HepG2 (cell line): ENCODE measurements around the gene VTI1B. TPM values are rescaled to one million over a fixed set of nuclear protein-coding genes. Genes with fewer than 3 reads are reported as not detected.

ENCODE experiments used
- CCAR2 ChIP-seq: fragments of 200-400 bp; formaldehyde crosslinking; optimal IDR thresholded peaks from 2 replicates; pipeline ENCODE3; 2018; ENCODE audit warnings: low read depth, mild to moderate bottlenecking, low read length, moderate library complexity
- CREB3 ChIP-seq: sonication (generic); formaldehyde crosslinking; IDR thresholded peaks from 2 replicates; pipeline ENCODE4 v1.5.0; 2020; ENCODE audit warnings: missing genetic modification reagents
- ELF1 ChIP-seq: sonication (generic); formaldehyde crosslinking; IDR thresholded peaks from 2 replicates; pipeline ENCODE4 v1.4.0; 2020; ENCODE audit warnings: missing genetic modification reagents
- ELK4 ChIP-seq: sonication (generic); formaldehyde crosslinking; IDR thresholded peaks from 2 replicates; pipeline ENCODE4 v1.9.0; 2021; ENCODE audit warnings: missing genetic modification reagents, borderline replicate concordance
- MYC ChIP-seq: sonication (generic); formaldehyde crosslinking; IDR thresholded peaks from 2 replicates; pipeline ENCODE4 v1.9.0; 2021; ENCODE audit warnings: missing genetic modification reagents, borderline replicate concordance
- PRPF4 ChIP-seq: fragments of 200-400 bp; formaldehyde crosslinking; IDR thresholded peaks from 2 replicates; pipeline ENCODE4 v1.6.1; 2016; ENCODE audit warnings: low read length, low read depth; ENCODE audit not compliant: poor library complexity, severe bottlenecking
- RAD51 ChIP-seq: fragments of 450-650 bp; IDR thresholded peaks from 2 replicates; pipeline ENCODE4 v1.6.1; 2016; ENCODE audit warnings: borderline replicate concordance
- YEATS2 ChIP-seq: sonication (generic); formaldehyde crosslinking; IDR thresholded peaks from 2 replicates; pipeline ENCODE4 v1.4.0; 2020; ENCODE audit warnings: missing genetic modification reagents, borderline replicate concordance
- ZBTB39 ChIP-seq: sonication (generic); formaldehyde crosslinking; IDR thresholded peaks from 2 replicates; pipeline ENCODE4 v1.5.0; 2020; ENCODE audit warnings: missing genetic modification reagents
- ZBTB40 ChIP-seq, 2 experiments: fragments of 450-650 bp in 1 of 2; sonication (generic) in 1 of 2; formaldehyde crosslinking in 1 of 2; IDR thresholded peaks; 2 replicates each; pipeline versions ENCODE4 v1.6.1 to v1.8.0; 2016 to 2022; ENCODE audit warnings: antibody characterized with exemption in 1 of 2, mild to moderate bottlenecking in 1 of 2, missing genetic modification reagents in 1 of 2
- ZFP41 ChIP-seq: sonication (generic); formaldehyde crosslinking; IDR thresholded peaks from 2 replicates; pipeline ENCODE4 v1.4.0; 2020; ENCODE audit warnings: mild to moderate bottlenecking, missing genetic modification reagents, borderline replicate concordance
- ZMYM2 ChIP-seq: sonication (generic); formaldehyde crosslinking; IDR thresholded peaks from 2 replicates; pipeline ENCODE4 v1.8.0; 2022; ENCODE audit warnings: mild to moderate bottlenecking, missing genetic modification reagents
- ZNF782 ChIP-seq: sonication (generic); formaldehyde crosslinking; IDR thresholded peaks from 2 replicates; pipeline ENCODE4 v1.4.0; 2020; ENCODE audit warnings: missing genetic modification reagents, mild to moderate bottlenecking, borderline replicate concordance
- polyA plus RNA-seq, 8 experiments: library from polyadenylated mRNA; depleted of rRNA in 3 of 8; stranded (reverse) in 7 of 8; unstranded in 1 of 8; fragments of >200 nt; fragmentation: Illumina TruSeq in 4 of 8; extraction: Trizol in 4 of 8; gene quantifications; 2 replicates each; pipeline versions ENCODE4 v1.2.1 to v1.2.3, GENCODE V29; 2011 to 2016; ENCODE audit warnings: low read depth in 4 of 8, missing spikeins in 1 of 8, mixed read lengths in 1 of 8; ENCODE audit not compliant: insufficient read depth in 1 of 8
- total RNA-seq, 5 experiments: library from RNA; depleted of rRNA; stranded (reverse); fragments of >200 nt; fragmentation: Illumina TruSeq; extraction: Trizol; gene quantifications; 2 replicates each; pipeline ENCODE4 v1.2.3, GENCODE V29; 2016; ENCODE audit warnings: low read depth in 1 of 5

VTI1B gene
- total and polyA plus RNA-seq, 2 of the 13 experiments (the other 11 are each of a cell fraction or from before 2014, with no cell fraction given): 39.0 to 103 TPM

- TF ChIP-seq CREB3 (CRISPR knock-in tag) (no peak), YEATS2 (CRISPR knock-in tag) (peak; percentile 63; the same call in 1 of the 2 replicates), ZFP41 (CRISPR knock-in tag) (no peak), ZMYM2 (CRISPR knock-in tag) (no peak), ZBTB39 (CRISPR knock-in tag) (no peak), ZBTB40 (IDR thresholded peaks at IDR 0.05) (no peak), ZBTB40 (CRISPR knock-in tag; IDR thresholded peaks at IDR 0.05) (no peak; the same call in 1 of the 2 replicates), CCAR2 (no peak), MYC (CRISPR knock-in tag) (peak; percentile 52; the same call in 1 of the 2 replicates), ELK4 (CRISPR knock-in tag) (no peak), ELF1 (CRISPR knock-in tag) (peak; percentile 58), PRPF4 (no peak), RAD51 (no peak), ZNF782 (CRISPR knock-in tag) (no peak)
These were observed 21.0 kb upstream of the VTI1B start, which contains the start of gene RDH11 (continued) for GRCh38 chr14:67695394-67695949.
